GM18517 (cell line): ENCODE results near the gene SLC38A3.

Source experiments
- ATAC-seq: cut with Tn5 transposase; IDR thresholded peaks from one replicate; pipeline ENCODE4 v1.9.1; 2021; ENCODE audit warnings: mild to moderate bottlenecking, moderate library complexity; ENCODE audit not compliant: unreplicated experiment

The SLC38A3 gene

DNA sequence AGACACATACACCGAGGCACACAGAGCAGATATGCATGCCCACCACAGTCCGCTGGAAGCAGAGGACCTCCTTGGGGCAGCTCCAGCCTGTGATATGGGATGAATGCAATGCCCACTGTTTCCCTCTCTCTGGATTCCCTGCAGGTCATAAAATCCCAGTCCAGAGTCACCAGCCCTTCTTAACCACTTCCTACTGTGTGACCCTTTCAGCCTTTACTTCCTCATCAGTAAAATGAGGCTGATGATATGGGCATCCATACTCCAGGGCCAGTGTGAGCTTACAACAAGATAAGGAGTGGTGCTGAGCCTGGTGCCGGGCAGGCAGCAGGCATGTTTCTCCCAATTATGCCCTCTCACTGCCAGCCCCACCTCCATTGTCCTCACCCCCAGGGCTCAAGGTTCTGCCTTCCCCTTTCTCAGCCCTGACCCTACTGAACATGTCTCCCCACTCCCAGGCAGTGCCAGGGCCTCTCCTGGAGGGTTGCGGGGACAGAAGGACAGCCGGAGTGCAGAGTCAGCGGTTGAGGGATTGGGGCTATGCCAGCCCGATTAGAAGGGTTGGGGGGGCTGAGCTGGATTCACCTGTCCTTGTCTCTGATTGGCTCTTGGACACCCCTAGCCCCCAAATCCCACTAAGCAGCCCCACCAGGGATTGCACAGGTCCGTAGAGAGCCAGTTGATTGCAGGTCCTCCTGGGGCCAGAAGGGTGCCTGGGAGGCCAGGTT lies 14.0 kb upstream of the SLC38A3 start, which contains the start of gene GNAT1:
TSS of gene GNAT1 (plus strand) at position 675 of the 725 bp plus-strand sequence. CDS start 116 bp downstream, outside the sequence.
- ATAC-seq: no peak

DNA sequence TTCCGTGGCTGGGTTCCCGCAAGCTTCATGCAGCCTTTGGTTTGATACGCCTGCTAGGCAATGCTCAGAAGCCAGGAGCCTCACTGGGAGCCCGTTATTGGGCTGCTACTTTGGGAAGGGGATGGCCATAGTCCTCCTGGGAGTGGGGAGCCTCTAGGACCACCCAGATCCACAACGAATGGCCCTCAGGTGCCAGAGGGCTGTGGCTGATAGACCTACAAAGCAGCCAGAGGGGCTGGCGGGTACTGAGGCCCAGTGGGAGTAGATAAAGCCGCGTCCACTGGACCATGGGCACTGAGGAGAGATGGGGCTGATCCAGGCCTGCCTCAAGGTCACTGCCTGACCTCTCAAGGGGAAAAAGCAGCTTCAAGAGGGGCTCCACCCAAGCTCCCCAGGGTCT lies 12.9 kb upstream of the SLC38A3 start:
- ATAC-seq: no peak

GRCh38 chr3:50192689-50193141 lies 12.4 kb upstream of the SLC38A3 start:
- no peak for ATAC-seq

DNA sequence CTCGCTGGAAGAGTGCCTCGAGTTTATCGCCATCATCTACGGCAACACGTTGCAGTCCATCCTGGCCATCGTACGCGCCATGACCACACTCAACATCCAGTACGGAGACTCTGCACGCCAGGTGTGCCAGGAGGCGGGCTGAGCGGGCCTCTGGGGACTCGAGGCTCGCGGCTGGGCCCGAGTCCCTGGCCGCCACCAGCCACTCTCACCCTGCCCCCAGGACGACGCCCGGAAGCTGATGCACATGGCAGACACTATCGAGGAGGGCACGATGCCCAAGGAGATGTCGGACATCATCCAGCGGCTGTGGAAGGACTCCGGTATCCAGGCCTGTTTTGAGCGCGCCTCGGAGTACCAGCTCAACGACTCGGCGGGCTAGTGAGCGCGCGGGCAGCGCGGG lies 11.8 kb upstream of the SLC38A3 start:
- no peak for ATAC-seq

- no peak for ATAC-seq
Observed at GRCh38 chr3:50193746-50194127, 11.3 kb upstream of the SLC38A3 start.

GRCh38 chr3:50194128-50194902 lies 10.8 kb upstream of the SLC38A3 start:
- no peak for ATAC-seq

DNA sequence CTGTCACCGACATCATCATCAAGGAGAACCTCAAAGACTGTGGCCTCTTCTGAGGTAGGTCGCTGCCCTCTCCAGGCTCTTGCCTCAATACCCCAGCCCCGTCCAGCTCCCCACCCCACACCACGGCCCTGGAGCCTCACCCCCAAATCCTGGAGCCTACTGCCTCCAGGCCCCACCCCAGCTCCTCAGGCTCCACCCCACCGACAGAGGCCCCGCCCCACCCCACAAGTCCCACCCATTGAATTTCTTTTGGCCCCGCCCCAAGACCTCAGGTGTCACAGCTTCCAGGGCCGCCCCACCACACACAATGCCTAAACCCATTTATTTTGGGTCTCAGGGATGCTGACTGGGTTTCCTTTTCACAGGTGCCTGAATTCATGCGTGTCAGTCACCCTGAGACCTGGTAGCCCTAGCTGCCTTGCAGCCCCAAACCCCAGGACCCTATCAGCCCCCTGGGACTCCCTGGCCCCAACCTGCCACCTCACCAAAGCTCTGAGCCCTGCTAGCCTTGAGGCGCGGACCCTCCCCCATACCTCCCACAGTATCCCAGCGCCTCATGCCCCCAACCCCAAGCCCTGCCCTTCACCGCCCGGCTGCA lies 10.1 kb upstream of the SLC38A3 start:
- no peak for ATAC-seq

- ATAC-seq: no peak
Observed at GRCh38 chr3:50195501-50196252, 9.4 kb upstream of the SLC38A3 start.

GRCh38 chr3:50196253-50196801 lies 8.7 kb upstream of the SLC38A3 start:
- no peak for ATAC-seq

- no peak for ATAC-seq
Observed at GRCh38 chr3:50201573-50202315, 3.3 kb upstream of the SLC38A3 start.

GRCh38 chr3:50202353-50203112 lies 2.5 kb upstream of the SLC38A3 start:
- no peak for ATAC-seq

DNA sequence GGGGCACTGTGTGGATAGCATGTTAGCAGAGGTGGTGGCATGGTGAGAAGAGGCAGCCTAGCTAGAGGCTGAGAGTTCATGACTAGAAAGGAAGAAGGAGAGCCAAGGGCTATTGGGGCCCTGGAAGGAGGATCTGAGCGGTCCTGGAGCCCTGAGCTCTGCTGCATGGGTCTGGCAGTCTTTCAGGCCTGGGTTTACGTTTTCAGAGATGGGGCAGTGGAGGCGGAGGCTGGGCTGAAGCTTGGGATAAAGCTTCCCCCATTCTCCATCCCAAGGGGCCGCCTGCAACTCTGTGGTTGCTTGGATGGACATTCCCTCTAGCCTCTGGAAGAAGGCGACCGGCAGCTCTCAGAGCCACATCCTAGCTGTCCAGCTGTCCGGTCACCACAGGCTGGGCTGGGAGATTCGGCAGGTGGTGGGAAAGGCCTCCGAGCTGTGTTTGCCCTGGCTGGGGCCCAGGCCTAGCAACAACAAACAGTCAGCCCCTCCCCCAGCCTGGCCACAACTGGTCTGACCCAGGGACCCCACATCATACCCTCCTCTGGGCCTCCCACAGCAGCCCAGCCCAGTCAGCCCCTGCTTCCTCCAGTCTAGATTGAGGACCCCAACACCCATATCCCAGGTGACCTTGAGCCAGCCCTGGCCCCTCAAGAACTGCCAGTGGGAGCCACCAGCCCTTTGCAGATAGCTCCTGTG lies 1.8 kb upstream of the SLC38A3 start:
- ATAC-seq: no peak

GRCh38 chr3:50203809-50204803 lies 965 bp upstream of the SLC38A3 start:
- no peak for ATAC-seq

- ATAC-seq: no peak
Observed at GRCh38 chr3:50205413-50206276, 574 bp downstream of the SLC38A3 start.

- no peak for ATAC-seq
Observed at GRCh38 chr3:50207359-50208042, 2.4 kb downstream of the SLC38A3 start.
